NCI-H1930 (cell line): ENCODE data around the gene RIOX2.
"Not testable (repeated sequence)": the region's sequence is repeated elsewhere in the genome, so short reads cannot be mapped to it uniquely, and the experiment has no call there.

Source experiments
- DNase-seq, 2 experiments: peaks; one replicate each; lab custom pipeline; 2025; lab: John Stamatoyannopoulos, UW

The RIOX2 gene

GRCh38 chr3:97971679-97972567 lies at the start of gene RIOX2:
Gene RIOX2 (minus strand): TSS chr3:97972431. CDS start chr3:97967593, 4,838 bp downstream.
- DNase-seq = peak; percentile 27 to 28

GRCh38 chr3:98020412-98020811 lies 48.2 kb upstream of the RIOX2 start:
- DNase-seq = no peak

- no peak for DNase-seq
Observed at GRCh38 chr3:98018301-98018700, 46.1 kb upstream of the RIOX2 start.

GRCh38 chr3:98014268-98014585 lies 42.0 kb upstream of the RIOX2 start:
- no peak for DNase-seq

- DNase-seq = no peak
Observed at GRCh38 chr3:98013411-98014267, 41.4 kb upstream of the RIOX2 start.

- no peak for DNase-seq
Observed at GRCh38 chr3:98012979-98013378, 40.7 kb upstream of the RIOX2 start.

- DNase-seq = not testable (repeated sequence)
Observed at GRCh38 chr3:98010883-98011449, 38.7 kb upstream of the RIOX2 start.

GRCh38 chr3:98010194-98010882 lies 38.1 kb upstream of the RIOX2 start:
- no peak for DNase-seq

GRCh38 chr3:98008855-98009254 lies 36.6 kb upstream of the RIOX2 start:
- DNase-seq = no peak

GRCh38 chr3:98005438-98005837 lies 33.2 kb upstream of the RIOX2 start:
- no peak for DNase-seq

- no peak for DNase-seq
Observed at GRCh38 chr3:98004721-98005120, 32.5 kb upstream of the RIOX2 start.

- no peak for DNase-seq
Observed at GRCh38 chr3:98003306-98003969, 31.2 kb upstream of the RIOX2 start.

- DNase-seq = no peak
Observed at GRCh38 chr3:98002717-98003116, 30.5 kb upstream of the RIOX2 start.

- DNase-seq = no peak
Observed at GRCh38 chr3:97999994-98000393, 27.8 kb upstream of the RIOX2 start.

- DNase-seq = no peak
Observed at GRCh38 chr3:97999103-97999502, 26.9 kb upstream of the RIOX2 start.

- DNase-seq = no peak
Observed at GRCh38 chr3:97996988-97997387, 24.8 kb upstream of the RIOX2 start.

- DNase-seq = no peak
Observed at GRCh38 chr3:97994328-97994945, 22.2 kb upstream of the RIOX2 start.

GRCh38 chr3:97993526-97993925 lies 21.3 kb upstream of the RIOX2 start:
- no peak for DNase-seq

GRCh38 chr3:97992547-97993173 lies 20.4 kb upstream of the RIOX2 start:
- DNase-seq = no peak

GRCh38 chr3:97991293-97991682 lies 19.1 kb upstream of the RIOX2 start:
- DNase-seq = no peak
